ELR (cell line): ENCODE measurements around the gene ESRRG.

ENCODE experiments used
- DNase-seq: peaks from one replicate; pipeline ENCODE4 v3.0.0-alpha.2; 2015; ENCODE audit warnings: low read depth

The ESRRG gene

DNA sequence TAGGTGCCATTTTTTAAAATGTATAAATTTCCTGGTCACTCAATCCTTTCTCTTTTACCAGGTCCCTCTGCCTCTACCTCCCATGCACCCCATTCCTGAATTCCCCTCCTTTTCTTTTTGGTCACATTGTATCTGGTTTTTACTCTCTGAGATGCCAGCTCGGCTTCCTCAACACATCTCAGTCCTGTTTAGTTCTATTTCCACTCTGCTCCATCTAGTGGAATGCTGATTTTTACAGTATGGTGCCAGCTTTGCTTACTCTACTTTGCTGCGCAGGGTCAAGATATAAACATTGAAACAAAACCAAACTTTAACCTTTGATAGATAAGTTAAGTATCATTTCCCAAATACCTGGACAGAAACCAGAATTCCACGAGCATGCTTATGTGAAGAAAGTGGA lies 96.0 kb downstream of the ESRRG start:
- peak; percentile 5 for DNase-seq

DNA sequence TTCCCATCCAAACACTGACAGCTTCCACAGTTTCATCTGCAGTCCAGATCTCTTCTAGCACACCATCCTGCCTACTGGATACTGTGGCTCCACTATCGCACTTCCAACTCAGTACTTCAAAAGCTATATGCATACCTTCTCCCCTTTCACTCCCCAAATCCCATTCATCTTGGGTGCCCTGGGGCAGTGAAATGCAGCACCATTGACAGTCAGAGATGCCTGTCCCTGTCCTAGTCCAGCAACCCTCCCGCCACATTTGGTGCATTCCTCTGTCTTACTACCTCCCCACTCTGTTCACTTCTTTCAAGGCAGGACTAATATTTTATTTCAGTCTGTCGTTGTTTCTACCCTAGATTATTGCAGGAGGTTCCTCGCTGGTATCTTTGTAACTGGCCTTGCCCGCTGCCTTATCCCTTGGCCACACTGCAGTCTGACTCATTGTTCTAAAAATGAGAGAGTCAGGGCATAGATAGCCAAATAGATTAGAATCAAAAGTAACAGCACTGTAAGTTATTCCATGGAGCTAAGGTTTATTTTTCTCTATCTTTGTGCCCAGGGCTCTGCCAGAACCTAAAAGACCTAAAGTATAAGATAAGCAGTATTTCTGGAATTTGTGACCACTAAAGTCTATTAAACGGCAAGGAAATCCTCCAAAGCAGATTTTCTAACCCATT lies 96.7 kb downstream of the ESRRG start:
- DNase-seq, result peak; percentile 25

- DNase-seq, result no peak
These were observed 101.7 kb downstream of the ESRRG start for GRCh38 chr1:216621536-216621935.

DNA sequence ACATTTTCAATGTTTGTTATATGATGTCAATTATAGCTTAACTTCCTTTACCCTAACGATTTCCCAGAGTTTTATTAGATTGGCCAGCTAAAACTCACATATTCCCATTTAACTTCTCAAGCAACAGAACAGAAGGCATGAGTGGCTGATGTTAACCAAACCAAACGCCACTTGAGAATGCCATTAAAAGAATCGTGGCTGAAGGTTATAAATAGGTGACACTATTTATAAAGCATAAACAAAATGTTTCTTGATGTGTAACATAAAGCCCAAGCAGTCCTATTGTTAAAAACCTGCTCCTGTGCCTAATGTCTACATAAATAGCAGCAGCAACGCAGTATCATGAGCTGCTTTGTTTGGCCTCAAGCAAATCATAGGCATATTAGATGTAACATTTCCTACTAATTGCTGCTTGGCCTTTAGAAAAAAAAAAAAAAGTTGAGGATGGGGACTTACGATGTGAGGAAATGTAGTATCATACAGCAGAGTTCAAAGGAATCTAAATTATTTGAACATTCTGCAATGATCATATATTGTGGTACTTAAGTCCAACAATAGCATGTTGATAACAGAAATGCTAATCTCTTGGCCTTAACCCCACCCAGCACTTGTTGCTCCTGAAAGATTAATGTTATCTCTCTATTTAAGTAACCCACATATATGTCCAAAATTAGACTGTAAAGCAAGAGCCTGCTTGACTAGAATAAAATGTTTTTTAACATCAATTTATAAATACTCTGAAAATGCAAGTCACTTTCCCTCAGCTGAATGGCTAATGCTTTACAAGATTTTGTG lies 106.0 kb downstream of the ESRRG start:
- DNase-seq, result no peak

DNA sequence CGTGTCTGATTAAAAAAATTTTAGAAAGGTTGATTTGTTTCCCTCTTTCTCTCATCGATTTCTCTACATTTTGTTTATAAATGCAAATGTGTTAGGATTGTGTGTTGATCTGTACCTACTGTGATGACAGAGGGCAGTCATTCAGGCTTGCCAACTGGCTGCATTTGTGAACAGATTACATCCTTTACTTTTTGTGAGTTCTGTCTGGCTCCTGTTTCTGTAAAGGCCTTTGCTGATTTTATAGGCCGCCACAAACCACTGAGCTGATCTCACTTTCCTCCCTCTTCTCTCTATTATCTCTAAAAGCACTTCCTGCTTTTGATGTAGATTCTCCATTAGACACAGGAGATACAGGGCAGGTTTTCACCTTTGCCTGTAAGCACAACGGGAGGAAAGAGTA lies 106.8 kb downstream of the ESRRG start:
- DNase-seq, result no peak

GRCh38 chr1:216614011-216614934 lies 109.0 kb downstream of the ESRRG start:
- no peak for DNase-seq

DNA sequence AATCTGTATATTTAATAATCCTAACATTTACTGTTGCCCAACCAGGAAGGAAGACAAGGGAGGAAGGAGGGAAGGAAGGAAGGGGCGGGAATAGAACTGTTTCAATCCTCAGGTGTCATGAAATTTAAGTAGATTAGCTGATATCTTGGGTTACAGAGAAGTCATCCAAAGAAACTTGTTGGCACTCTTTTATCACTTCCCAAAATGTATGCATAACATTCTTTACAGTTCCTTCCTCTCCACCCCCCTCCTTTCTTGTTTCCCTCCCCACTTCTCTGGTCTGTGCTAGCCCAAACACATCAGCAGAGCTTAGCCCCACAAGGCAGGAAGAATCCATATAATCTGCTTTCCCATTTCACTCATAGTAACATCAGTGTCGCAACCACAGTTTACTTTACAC lies 110.9 kb downstream of the ESRRG start:
- DNase-seq, result no peak

DNA sequence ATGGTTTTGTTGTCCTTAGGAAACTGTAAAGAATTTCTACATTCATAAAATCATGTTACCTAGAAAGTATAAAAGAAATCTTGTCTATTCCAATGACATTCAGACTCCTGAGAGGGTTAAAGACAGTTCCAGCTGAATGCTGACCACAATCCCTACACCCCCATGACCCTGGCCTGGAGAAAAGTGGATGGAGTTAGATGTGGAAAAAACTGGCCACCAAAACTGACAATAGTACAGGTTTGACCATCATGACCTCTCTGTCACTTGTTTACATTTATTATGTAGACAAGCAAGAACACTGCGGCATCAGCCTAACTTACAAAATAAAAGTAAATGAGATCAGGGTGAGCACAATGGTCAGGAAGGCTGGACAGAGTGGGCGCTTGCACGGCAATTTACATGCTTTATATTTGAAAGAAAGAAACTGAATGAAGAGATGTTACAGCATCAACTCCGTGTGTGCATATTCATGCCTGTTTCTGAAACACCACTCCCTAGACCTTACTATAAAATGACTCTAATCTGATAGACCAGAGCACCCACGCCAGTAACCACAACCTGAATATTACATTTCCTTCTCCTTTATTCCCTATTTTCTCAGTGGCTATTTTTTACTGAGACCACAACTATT lies 116.0 kb downstream of the ESRRG start:
- no peak for DNase-seq

GRCh38 chr1:216606047-216606637 lies 117.1 kb downstream of the ESRRG start:
- no peak for DNase-seq

- DNase-seq, result no peak
These were observed 118.5 kb downstream of the ESRRG start for GRCh38 chr1:216604771-216605170.

DNA sequence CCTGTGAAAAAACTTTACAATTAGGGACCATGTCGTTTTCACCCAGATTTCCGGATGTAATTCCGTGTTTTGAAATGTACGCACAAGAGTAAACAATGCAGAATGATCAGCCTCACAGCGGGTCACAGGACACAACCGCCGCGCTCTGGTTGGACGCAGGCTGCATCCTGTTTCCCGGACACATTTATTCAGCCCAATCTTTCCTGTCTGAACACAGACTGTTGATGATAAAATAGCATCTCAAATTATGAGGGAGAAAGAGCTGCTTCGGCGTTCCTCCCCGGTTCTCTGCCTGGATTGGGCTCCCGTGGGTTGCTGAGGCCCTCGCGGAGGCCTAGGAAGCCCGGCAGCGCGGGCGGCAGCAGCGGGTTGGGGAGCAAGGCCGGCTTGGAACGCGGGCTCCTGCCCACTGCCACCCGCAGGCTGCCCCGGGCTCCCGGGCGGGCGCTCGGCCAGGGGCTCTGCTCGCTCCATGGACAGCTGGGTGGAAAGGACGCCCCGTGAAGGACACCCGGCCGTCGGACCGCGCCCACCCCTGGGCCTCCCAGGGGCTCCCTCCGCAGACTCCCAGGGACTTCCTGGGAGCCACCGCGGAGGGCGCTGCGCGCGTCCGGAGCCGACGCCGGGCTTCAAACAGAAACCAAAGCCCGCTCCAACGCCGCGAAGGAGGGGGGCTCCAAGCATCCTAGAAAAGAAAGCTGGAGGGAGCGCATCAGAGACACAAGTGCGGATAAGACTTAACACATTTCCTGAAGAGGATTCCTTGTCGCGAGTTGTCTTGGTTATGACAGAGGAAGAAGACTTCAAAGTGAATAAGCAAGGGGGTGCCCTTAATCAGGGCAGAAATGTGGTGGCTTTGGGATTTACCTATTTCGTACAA lies 122.3 kb downstream of the ESRRG start:
- peak; percentile 84 for DNase-seq

DNA sequence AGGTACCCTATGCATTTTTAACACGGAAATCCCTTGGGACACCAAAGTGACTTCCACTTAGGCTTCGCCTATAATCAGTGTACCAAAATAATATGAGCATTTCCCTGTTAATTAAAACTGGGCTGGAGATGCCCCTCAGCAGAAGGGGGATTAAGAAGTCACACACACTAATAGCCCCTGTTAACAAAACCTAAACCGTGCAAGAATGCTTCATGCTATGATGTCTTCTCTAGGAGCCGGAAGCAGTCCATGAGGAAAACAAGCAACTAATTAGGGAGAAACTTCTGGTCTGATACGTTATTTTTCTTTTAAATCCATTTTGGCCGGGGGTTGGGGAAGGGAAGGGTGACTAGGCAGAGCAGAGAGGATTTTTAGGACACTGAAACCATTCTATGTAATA lies 123.4 kb downstream of the ESRRG start:
- no peak for DNase-seq

- DNase-seq, result no peak
These were observed 124.8 kb downstream of the ESRRG start for GRCh38 chr1:216598448-216598847.

- no peak for DNase-seq
These were observed 126.9 kb downstream of the ESRRG start for GRCh38 chr1:216596281-216596862.

DNA sequence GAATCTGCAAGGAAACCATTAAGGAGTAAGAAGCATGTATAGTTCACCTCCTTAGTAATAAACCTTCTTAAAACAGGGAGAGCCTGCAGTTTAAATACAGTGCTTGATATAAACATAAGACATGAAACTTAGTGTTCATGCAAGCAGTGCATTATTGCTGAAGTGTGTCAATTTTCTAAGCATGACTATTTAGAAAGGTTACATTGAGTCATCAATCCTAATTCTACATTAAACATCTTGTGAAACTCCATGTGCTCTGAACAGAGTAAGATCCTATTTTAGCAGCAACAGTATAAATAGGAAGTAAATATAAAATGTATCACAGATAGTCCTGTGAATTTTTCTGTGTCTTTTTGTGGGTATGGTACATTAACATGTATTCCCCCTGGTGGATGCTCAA lies 135.5 kb downstream of the ESRRG start:
- peak; percentile 4 for DNase-seq

DNA sequence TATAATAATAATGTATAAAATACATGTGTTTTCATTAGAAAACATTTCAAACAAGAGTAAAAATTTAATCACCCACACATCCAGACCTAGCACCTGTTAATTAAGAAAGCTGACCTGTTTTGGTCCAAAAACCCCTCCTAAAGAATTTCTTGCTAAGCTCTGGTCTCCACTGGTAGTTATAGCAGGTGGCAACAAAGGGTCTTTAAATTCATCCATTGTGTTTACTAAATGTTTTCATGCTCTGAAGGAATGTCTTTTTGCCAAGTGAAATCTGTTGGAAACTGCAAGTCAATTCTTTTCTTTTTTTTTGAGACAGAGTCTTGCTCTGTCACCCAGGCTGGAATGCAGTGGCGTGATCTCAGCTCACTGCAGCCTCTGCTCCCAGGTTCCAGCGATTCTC lies 141.1 kb downstream of the ESRRG start:
- no peak for DNase-seq

DNA sequence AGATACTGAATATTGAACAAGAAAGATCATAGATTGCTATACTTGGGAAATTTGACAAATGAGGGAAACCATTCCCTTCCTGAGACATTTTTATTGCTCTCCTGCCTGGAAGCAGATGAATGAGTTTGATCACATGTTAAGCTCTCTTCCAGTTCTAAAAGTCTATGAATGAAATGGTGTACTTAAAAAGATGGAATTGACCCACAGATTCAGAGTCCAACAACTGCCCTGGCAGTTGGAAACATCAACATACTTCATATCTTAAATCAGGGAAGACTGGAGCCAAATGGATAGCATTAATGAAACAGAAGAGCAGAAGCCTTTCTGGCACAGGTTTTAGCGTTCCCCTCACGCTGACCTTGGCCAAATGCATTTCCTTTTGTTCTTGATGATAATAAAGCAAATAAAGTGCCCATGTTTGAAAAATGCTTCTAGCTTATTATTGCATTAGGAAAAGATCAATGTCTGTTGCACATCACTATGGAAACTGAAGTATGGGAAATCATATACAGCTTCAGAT lies 142.6 kb downstream of the ESRRG start:
- DNase-seq, result no peak

GRCh38 chr1:216576234-216576937 lies 146.8 kb downstream of the ESRRG start:
- peak; percentile 3 for DNase-seq

- peak; percentile 50 for DNase-seq
These were observed 156.5 kb downstream of the ESRRG start for GRCh38 chr1:216566641-216567205.
